ENCODE data around the gene AUTS2. TPM values are rescaled to one million over a fixed set of nuclear protein-coding genes. Genes with fewer than 3 reads are reported as not detected.

Gene AUTS2
- total RNA-seq, 3 donors from 2014 or later: 31.5 to 94.3 (median 81.3) TPM

DNA sequence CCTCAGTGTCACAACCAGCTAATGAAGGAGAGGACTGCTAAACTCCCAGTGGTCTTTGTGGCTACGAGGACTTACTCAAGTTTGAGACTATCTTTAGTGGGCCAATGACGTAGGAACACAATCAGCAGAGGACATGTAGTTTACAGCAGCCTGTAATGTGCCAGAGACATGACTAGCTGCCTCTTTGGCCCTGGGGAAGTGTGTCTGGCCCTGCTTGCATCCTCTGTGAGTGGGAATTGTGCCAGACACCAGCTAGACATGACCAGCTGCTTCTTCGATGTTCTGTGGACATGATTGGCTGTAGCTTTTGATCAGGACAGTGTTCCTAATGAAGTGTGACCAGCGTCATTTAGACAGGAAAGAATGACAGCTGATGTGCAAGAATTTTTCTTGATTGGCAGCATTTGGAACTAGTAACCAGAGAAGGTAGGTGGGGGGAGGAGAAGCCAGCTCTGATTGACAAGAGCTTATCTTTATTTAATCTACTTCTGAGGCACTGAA is 141.7 kb downstream of the AUTS2 start:
- Histone ChIP-seq H3K27me3 (no peaks in the 10 kb centered on the region), H3K9me3 (no peaks in the 10 kb centered on the region), H3K27ac (no peak overlapping the region), H3K4me1 (peaks cover 6 to 7% of the 10 kb centered on the region in 2 donors), H3K4me3 (no peak overlapping the region), H3K36me3 (no peaks in the 10 kb centered on the region)
- no peak for DNase-seq (ENCODE audit: low spot score in 2 of 2)
- intact Hi-C loops (cut with DNase I; ENCODE audit: low total_unique reads): no loop called here
- TF ChIP-seq, protein P1, sequence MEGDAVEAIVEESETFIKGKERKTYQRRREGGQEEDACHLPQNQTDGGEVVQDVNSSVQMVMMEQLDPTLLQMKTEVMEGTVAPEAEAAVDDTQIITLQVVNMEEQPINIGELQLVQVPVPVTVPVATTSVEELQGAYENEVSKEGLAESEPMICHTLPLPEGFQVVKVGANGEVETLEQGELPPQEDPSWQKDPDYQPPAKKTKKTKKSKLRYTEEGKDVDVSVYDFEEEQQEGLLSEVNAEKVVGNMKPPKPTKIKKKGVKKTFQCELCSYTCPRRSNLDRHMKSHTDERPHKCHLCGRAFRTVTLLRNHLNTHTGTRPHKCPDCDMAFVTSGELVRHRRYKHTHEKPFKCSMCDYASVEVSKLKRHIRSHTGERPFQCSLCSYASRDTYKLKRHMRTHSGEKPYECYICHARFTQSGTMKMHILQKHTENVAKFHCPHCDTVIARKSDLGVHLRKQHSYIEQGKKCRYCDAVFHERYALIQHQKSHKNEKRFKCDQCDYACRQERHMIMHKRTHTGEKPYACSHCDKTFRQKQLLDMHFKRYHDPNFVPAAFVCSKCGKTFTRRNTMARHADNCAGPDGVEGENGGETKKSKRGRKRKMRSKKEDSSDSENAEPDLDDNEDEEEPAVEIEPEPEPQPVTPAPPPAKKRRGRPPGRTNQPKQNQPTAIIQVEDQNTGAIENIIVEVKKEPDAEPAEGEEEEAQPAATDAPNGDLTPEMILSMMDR (IDR thresholded peaks at IDR 0.05): no peak
- TF ChIP-seq POLR2A (IDR thresholded peaks at IDR 0.05): no peak
- TF ChIP-seq POLR2AphosphoS5 (IDR thresholded peaks at IDR 0.05): no peak

DNA sequence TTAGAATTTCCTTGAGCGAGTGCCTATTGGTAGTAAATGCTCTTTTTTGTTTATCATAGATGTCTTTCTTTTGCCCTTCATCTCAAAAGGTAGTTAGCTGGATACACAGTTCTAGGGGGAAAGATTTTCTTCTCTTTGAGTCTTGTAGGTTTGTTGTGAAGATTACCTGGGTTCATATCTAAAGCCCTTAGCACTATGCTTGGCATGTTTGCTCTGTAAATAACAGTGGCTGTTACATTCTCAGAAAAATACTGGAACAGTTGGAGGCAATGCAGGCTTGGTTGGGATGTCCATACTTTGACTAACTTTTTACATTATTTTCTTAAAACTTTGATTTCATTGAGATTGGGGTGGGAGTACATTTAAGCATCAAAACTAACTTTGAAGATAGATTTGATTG is 144.0 kb downstream of the AUTS2 start:
- no peak for TF ChIP-seq POLR2A (IDR thresholded peaks at IDR 0.05)
- TF ChIP-seq POLR2AphosphoS5 (IDR thresholded peaks at IDR 0.05): no peak
- TF ChIP-seq, protein P1 (IDR thresholded peaks at IDR 0.05): no peak
- no peaks in the 10 kb centered on the region for H3K9me3 ChIP-seq
- H3K4me3 ChIP-seq: no peak overlapping the region
- DNase-seq (ENCODE audit: low spot score in 2 of 2): no peak
- H3K27ac ChIP-seq: no peak overlapping the region
- H3K36me3 ChIP-seq: no peaks in the 10 kb centered on the region
- H3K4me1 ChIP-seq: peaks cover 6 to 7% of the 10 kb centered on the region in 2 donors
- H3K27me3 ChIP-seq: no peaks in the 10 kb centered on the region
- intact Hi-C loops (cut with DNase I; ENCODE audit: low total_unique reads): no loop called here

DNA sequence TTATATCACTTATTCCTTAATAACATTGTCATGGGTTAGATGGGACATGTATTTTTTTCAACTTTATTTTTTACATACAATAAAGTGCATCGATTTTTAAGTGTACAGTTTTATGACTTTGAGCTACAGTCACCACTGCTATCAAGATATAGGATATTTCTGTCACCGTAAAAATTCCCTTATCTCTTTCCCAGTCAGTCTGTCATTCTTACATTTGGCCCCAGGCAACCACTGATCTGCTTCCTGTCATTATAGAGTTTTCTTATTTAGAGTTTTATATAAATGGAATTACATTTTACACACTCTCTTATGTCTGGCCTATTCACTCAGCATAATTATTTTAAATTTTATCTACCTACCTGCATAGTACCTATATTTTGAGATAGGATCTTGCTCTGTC is 145.2 kb downstream of the AUTS2 start:
- H3K27me3 ChIP-seq: no peaks in the 10 kb centered on the region
- H3K27ac ChIP-seq: no peak overlapping the region
- TF ChIP-seq POLR2A (IDR thresholded peaks at IDR 0.05): no peak
- TF ChIP-seq, protein P1 (IDR thresholded peaks at IDR 0.05): no peak
- no peak for TF ChIP-seq POLR2AphosphoS5 (IDR thresholded peaks at IDR 0.05)
- H3K4me1 ChIP-seq: peaks cover 5 to 6% of the 10 kb centered on the region in 2 donors
- H3K4me3 ChIP-seq: no peak overlapping the region
- intact Hi-C loops (cut with DNase I; ENCODE audit: low total_unique reads): no loop called here
- no peak for DNase-seq (ENCODE audit: low spot score in 2 of 2)
- H3K36me3 ChIP-seq: no peaks in the 10 kb centered on the region
- H3K9me3 ChIP-seq: no peaks in the 10 kb centered on the region

DNA sequence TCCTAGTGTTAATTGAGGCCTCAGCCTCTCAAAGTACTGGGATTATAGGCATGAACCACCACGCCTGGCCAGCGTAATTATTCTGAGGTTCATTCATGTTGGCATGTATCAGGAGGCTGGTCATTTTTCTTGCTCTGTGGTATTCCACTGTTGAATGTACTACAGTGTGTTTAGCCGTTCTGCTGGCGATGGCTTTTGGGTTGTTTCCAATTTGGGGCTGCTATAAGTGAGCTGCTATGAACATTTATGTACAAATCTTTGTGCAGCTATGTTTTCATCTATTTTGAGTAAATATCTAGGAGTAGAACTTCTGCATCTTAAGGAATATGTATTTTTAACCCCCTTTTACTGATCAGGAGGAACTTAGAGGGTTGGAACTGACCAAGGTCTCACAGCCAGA is 145.8 kb downstream of the AUTS2 start:
- Histone ChIP-seq H3K36me3 (no peaks in the 10 kb centered on the region), H3K4me1 (peaks cover 0 to 3% of the 10 kb centered on the region in 2 donors), H3K9me3 (no peaks in the 10 kb centered on the region), H3K27me3 (no peaks in the 10 kb centered on the region), H3K4me3 (no peak overlapping the region), H3K27ac (no peak overlapping the region)
- TF ChIP-seq, protein P1 (IDR thresholded peaks at IDR 0.05): no peak
- TF ChIP-seq POLR2A (IDR thresholded peaks at IDR 0.05) (no peak), POLR2AphosphoS5 (IDR thresholded peaks at IDR 0.05) (no peak)
- no peak for DNase-seq (ENCODE audit: low spot score in 2 of 2)
- intact Hi-C loops (cut with DNase I; ENCODE audit: low total_unique reads): no loop called here

DNA sequence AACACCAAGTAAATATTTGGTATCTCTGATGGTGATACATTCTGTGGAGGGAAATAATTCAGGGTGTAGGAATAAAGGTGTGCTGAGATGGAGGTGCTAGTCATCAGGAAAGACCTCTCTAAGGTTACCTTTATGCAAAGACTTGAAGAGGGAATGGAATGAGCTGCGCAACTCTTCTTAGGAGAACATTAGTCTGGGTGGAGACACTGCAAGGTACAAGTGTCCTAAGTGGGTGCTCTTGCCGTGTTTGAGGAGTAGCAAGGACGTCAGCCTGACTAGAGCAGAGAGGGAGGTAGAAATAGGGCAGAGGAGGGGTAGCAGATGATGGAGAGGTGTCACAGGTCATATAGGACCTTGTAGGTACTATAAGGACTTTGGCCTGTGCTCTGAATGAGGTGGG is 148.1 kb downstream of the AUTS2 start:
- no peaks in the 10 kb centered on the region for H3K27me3 ChIP-seq
- H3K4me1 ChIP-seq: no peaks in the 10 kb centered on the region
- no peak overlapping the region for H3K4me3 ChIP-seq
- H3K36me3 ChIP-seq: no peaks in the 10 kb centered on the region
- no peak overlapping the region for H3K27ac ChIP-seq
- H3K9me3 ChIP-seq: no peaks in the 10 kb centered on the region
- no peak for DNase-seq (ENCODE audit: low spot score in 2 of 2)
- TF ChIP-seq POLR2A (IDR thresholded peaks at IDR 0.05): no peak
- TF ChIP-seq, protein P1 (IDR thresholded peaks at IDR 0.05): no peak
- no peak for TF ChIP-seq POLR2AphosphoS5 (IDR thresholded peaks at IDR 0.05)
- intact Hi-C loops (cut with DNase I; ENCODE audit: low total_unique reads): no loop called here

Measured in breast epithelium (tissue), 4 donors.